Activated T-cell treated with anti-CD3 and anti-CD28 coated beads for 1 hour (primary cell): ENCODE measurements around the gene SDF4.

ENCODE experiments used
- DNase-seq: peaks from one replicate; pipeline ENCODE4 v3.0.0-alpha.2; 2020; ENCODE audit warnings: low read depth

SDF4 gene

GRCh38 chr1:1228187-1228586 is 3.6 kb downstream of the SDF4 start:
- no peak for DNase-seq

- DNase-seq = no peak
Measured at GRCh38 chr1:1227386-1227785, 4.4 kb downstream of the SDF4 start.

GRCh38 chr1:1226566-1227362 is 5.0 kb downstream of the SDF4 start:
- DNase-seq = no peak

GRCh38 chr1:1225913-1226312 is 5.9 kb downstream of the SDF4 start:
- no peak for DNase-seq

GRCh38 chr1:1225238-1225845 is 6.5 kb downstream of the SDF4 start:
- DNase-seq = no peak

DNA sequence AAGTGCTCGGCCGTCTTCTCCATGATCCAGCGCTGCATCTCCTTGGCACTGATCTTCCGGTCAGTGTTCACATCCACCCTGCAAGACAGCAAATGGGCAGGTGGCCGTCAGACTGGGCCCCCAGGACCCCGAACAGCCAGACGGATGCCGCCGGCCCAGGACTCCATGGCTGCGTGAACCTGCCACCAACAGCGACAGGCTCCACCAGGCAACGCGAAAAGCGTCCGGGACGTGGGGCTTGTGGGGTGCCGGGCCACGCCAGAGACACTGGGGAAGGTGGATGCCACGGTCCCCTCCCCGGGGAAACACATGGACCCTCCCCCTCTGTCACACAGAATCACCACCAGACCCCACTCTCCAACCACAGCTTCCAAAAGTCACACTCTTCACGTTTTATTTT is 7.9 kb downstream of the SDF4 start:
- DNase-seq = no peak

DNA sequence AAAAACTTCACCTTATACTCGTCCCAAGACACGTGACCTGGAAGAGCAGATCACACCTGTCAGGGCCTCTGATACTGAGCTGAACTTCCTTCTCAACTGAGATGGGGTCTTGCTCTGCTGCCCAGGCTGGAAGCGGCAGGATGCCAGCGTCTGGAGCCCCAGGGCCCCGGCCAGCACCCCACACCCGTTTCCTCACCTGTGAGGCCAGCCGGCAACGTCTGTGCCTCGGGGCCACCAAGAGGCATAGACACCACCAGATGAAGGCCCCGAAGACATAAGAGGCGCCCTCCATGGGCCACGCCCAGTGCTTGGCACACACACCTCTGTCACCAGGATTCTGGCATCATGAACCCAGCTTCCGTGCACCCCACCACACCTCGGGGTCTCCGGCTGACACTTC is 8.5 kb downstream of the SDF4 start:
- no peak for DNase-seq

- DNase-seq = no peak
Measured at GRCh38 chr1:1222575-1223225, 9.1 kb downstream of the SDF4 start.

DNA sequence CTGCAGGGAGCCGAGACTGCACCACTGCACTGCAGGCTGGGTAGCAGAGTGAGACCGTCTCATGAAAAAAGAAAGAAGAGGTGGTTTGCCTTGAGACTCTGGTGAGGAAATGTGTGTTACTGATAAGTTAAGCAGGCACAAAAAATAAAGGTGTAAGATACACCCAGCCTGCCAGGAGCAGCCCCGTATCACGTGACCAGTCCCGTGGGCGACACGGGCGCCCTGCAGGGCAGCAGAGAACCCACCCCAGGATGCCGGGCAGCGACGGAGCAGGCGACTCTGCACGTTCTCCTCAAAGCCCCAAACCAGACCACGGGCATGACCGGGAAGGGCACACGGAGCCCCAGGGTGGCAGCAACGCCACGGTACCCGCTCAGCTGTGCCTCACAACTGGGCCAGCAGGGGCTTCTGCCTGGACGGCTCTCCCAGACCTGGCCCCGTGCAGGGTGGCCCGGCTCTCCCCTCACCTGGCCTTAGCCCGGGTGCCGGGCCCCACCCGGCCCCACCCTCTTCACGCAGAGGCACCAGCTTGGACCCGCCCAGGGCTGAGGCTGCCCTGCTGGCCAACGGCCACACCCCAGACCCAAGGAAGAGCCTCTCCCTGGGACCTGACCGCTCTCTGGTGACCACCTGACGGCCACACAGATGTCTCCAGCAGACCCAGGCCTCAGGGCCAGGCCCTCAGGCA is 9.8 kb downstream of the SDF4 start:
- no peak for DNase-seq

DNA sequence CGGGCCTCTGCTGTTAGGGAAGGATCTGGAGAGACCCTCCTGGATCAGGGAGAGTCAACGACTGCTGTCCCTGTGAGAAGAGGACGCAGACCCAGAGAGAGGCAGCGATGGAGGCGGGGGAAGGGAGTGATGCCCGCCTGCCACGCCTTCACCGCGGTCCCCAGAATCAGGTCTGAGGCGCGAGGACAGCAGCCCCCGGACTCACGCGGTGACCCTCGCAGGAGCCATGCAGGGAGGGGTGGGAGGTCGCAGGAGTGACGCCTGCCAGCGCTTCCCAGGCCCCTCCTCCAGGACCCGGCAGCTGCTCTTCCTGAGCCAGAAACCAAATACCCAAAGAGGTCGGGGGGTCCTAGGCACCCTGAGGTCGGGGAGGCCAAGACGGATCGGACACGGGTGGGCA is 11.6 kb downstream of the SDF4 start:
- no peak for DNase-seq

DNA sequence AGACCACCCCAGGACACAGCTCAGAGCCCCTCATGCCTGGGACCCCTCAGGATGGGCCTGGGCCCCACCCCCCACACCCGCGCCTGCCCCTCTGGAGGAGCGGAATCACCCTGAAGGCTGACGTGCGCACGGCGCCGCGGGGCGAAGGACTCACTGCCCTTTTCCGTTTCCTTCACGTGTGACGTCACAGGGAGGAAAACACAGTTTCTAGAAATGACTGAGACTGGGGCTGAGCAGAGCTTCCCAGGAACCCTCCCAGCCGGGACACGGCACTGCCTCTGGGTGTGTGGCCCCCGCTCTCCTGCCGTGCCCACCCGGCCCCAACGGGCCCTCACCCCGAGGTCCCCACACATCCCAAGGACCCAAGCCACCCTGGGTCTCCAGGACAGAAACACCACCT is 12.5 kb downstream of the SDF4 start:
- no peak for DNase-seq

DNA sequence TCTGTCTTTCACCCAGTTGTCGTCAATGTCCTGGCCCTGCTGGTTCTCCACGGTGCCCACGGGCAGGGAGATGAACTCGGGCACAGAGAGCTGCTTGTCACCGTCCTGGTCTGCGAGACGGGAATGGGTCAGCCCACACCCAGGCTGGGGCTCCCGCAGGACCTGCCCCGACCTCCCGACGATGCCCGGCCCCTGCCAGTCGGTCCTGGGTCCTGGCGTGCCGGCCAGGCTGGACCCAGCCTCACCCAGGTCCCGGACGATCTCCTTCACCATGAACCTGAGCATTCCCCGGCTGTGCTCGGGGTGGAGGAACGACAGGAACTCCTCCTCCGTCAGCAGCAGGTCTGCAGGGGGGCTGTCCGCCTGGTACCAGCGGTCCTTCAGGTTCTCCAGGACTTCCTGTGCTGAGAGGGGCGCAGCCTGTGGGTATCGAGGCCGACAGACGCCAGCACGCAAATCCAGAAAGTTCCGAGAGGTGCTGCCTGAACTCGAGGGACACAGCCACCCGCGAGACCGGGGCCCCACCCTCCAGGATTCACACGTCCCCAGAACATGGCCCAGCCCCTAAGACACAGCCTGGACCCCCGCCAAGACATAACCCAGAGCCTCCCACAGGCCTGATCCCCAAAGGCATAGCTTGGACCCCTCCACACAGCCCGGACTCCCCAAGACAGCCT is 13.1 kb downstream of the SDF4 start:
- DNase-seq = no peak

DNA sequence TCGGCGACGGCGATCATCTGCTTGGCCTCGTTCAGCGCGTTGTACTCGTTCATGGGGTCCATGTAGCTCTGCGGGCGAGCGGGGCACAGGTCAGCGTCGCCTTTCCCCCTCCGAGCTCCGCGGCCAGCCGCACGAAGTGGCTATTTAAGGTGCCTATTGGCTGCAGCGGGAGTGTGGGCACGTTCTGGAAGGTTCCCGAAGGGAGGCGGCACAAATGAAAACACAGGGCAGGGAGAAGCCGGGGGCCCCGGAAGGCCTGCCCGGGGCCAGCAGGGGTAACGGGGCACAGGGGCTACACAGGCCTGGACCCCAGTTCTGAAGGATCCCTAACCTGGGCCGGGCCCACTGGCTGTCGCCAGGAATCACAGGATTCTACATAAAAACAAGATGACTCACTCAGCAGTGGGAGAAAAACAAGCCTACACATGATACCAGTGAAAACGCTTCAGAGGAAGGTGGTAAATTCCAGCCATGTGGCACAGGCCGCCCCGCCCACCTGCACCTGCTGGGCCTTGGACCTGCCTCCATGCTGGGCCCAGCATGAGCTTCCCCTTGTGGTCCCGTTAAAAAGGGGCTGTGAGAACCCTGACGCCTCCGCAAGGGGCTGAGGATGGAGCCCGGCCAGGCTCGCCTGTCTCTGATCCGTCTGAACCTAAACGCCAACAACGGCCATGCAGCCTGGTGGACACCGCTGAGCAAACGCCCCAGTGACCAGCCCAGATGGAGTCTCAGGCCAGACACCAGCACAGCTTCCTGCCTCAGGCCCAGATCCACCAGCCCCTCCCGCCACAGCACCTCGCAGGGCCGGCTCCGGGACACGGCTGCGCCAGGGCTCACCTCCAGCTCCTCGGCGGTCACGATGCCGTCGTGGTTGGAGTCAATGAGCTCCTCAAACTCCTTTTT is 13.9 kb downstream of the SDF4 start:
- no peak for DNase-seq

DNA sequence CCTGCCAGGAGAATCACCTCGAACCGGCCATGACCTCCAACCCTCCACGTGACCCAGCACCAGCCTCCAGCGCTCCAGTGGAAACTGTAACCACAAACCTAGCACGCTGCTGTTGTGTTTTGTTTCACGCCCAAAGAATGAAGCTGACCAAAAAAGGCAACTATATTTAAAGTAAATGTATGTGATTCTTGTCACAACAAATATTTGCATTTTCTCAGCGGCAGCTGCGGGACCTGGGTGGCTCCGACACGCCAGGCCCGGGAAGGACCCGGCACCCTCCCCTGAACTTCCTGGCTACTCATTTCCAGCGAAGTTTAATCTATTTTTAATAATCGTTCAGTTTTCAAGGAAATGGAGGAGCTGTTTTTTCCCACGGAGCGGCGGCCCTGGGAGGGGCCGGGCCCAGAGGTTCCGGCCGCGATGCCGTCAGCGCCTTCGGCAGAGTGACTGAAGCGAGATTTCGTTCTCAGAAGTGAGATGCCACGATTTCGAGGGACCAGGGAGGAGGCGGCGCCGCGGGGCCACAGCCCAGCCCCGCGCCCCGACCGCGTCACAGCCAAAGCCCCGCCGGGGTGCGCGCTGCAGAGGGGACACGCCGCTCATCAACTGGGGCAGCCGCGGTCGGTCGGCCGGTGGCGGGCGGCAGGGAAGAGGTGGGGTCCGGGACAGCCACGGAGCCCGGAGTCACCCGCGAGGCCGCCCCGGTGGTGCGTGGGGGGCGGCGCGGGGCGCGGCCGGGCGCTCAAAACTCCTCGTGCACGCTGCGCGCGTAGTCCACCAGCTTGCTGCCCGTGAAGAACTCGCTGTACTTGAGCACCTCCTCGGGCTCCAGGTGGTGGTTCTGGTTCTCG is 14.8 kb downstream of the SDF4 start:
- no peak for DNase-seq

DNA sequence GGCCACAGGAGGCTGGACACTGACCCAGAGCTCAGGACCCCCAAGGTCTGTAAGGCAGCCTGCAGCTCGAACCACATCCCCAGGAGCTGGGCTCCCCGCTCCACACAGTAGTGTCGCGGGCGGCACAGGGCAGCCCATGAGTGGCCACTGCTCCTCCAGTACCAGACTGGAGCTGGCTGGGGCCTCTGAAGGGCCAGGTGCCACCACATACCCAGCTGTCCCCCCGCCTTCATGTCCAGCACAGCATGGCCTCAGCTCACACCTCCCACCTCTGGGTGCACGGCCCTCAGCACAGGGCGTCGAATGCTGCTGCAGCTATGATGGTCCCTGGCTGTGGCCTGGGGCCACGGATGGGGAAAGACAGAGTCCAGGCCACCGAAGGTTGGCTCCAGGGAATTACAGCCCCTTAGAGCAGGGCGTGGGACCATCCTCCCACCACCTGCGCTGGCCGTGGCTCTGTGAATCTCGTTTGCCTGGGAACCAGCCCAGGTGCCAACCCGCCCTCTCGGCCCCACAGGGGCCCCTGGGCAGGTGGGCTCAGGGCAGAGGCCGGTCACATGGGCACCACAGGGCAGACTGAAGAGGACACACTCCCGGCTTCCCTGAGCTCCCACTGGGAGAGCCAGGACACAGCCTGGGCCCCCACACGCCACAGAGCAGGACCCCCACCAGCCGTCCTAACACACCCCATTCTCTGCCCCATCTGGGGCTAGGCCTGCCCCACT is 15.8 kb downstream of the SDF4 start:
- no peak for DNase-seq

DNA sequence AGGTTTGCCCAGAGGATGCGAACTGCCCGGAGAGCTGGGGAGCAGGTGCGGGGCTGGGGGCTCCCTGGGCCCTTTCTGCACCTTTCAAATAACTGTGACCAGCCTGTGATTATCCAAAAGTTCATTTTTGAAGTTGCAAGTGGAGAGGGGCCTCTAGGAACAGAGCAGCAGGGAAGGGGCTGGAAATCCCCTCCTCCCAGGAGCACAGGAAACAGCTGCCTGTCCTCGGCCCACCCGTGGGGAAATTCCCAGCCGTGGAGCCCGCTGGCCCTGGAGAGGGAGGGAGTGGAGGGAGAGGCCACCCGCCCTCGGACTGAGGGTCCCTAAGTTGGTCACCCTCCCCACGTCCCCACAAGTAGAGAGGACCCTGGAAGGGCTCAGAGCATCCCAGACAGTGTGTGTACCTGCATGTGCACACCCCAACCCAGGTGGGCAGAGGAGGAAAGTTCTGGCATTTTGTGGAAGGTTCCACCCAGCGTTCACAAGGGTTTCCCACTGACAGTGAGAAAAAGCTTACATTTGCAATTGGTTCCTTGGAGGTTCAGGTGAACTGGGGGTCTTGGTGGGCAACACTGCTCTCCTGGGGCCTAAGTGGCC is 16.6 kb downstream of the SDF4 start:
- DNase-seq = no peak

DNA sequence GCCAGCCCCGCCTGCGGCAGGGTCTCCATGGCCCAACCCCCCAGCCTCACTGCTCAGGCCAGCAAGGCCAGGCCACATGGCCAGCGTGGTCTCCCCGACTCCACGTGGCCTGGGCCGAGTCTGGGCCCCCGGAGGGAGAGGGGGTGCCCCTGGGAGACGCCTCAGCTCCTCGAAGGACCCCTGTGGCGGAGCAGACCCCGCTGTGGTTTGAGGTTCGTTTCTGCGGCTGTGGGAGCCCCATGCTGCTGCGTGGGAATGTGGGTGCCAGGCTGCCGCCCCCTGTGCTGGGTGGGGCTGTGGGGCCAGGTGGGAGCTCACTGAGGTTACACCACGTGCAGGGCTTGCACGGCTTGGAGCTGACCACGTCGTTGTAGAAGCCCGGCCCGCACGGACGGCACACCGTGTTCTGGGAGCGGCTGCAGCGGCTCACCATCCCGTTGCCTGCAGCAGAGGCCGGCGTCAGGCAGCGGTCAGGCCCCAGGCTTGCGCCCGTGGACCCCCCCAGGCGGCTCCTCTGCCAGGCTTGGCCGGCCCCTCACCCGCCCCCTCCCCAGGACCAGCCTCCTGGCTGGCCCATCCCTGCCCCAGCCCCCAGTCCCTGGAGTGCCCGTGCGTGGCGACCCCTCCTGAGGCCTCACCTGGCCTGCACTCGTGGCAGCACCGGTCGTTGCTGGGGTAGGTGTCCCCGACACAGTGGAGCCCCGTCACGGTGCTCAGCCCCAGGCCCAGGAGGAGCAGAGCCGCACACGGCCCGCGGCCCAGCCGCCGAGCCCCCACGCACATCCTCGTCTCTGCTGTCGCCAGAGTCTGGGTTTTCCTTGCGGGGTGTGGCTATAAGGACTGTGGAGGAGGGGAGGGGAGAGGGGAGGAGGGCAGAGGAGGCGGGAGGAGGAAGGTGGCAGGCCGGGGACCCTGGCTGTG is 18.2 kb downstream of the SDF4 start, which contains the start of gene TNFRSF4:
TNFRSF4 (minus strand) TSS at position 809 of the 921 bp plus-strand sequence; CDS start at position 783, 26 bp downstream.
- no peak for DNase-seq
